OCI-LY1 (cell line): ENCODE results near the gene DFFB.

Experiments used
- H2AFZ ChIP-seq: fragments of 200-600 bp; sonication (generic), shearing (Covaris generic); 2 replicates; pipeline ENCODE4 v1.6.0; 2014; ENCODE audit warnings: antibody characterized with exemption, mild to moderate bottlenecking, low read length
- H3F3A ChIP-seq: fragments of 200-600 bp; sonication (generic), shearing (Covaris generic); 2 replicates; pipeline ENCODE4 v1.6.0; 2014; ENCODE audit warnings: mild to moderate bottlenecking, antibody characterized with exemption, low read length, moderate library complexity; ENCODE audit not compliant: insufficient read depth
- H3K27ac ChIP-seq: fragments of 200-600 bp; sonication (generic); 2 replicates; pipeline ENCODE4 v1.5.1; 2014; ENCODE audit warnings: low read length, mixed run types, mild to moderate bottlenecking, low read depth; ENCODE audit not compliant: poor library complexity, severe bottlenecking
- H3K27me3 ChIP-seq: fragments of 200-600 bp; sonication (generic); 2 replicates; pipeline ENCODE4 v1.6.0; 2014; ENCODE audit warnings: antibody characterized with exemption, mild to moderate bottlenecking, low read length, moderate library complexity; ENCODE audit not compliant: insufficient read depth
- H3K36me3 ChIP-seq: fragments of 200-600 bp; sonication (generic); 2 replicates; pipeline ENCODE4 v1.6.1; 2014; ENCODE audit warnings: mild to moderate bottlenecking, antibody characterized with exemption, low read length, moderate library complexity, mixed read lengths; ENCODE audit not compliant: insufficient read depth
- H3K4me1 ChIP-seq: fragments of 200-600 bp; sonication (generic); 2 replicates; pipeline ENCODE4 v1.5.1; 2014; ENCODE audit warnings: mild to moderate bottlenecking, low read length, moderate library complexity; ENCODE audit not compliant: insufficient read depth, severe bottlenecking
- H3K4me2 ChIP-seq: fragments of 200-600 bp; sonication (generic), shearing (Covaris generic); 2 replicates; pipeline ENCODE4 v1.6.1; 2014; ENCODE audit warnings: low read length
- H3K4me3 ChIP-seq: fragments of 200-600 bp; sonication (generic); 2 replicates; pipeline ENCODE4 v1.5.1; 2014; ENCODE audit warnings: low read length, low read depth, mild to moderate bottlenecking, mixed read lengths; ENCODE audit not compliant: poor library complexity, severe bottlenecking
- H3K79me2 ChIP-seq: fragments of 200-600 bp; shearing (Covaris generic); 2 replicates; pipeline ENCODE4 v1.6.1; 2016; ENCODE audit warnings: mixed run types, low read length, mixed read lengths; ENCODE audit not compliant: insufficient read depth
- H3K9ac ChIP-seq: fragments of 200-600 bp; sonication (generic), shearing (Covaris generic); 2 replicates; pipeline ENCODE4 v1.6.1; 2014; ENCODE audit warnings: mild to moderate bottlenecking, low read length, mixed read lengths
- H3K9me2 ChIP-seq: fragments of 200-600 bp; sonication (generic), shearing (Covaris generic); 2 replicates; pipeline ENCODE4 v1.6.1; 2014; ENCODE audit warnings: low read depth, mild to moderate bottlenecking, low read length, mixed read lengths
- H3K9me3 ChIP-seq: fragments of 200-600 bp; shearing (Covaris generic); 2 replicates; pipeline ENCODE4 v1.6.1; 2014; ENCODE audit warnings: low read length, mixed read lengths
- H4K20me1 ChIP-seq: fragments of 200-600 bp; sonication (generic), shearing (Covaris generic); 2 replicates; pipeline ENCODE4 v1.6.0; 2016; ENCODE audit warnings: mild to moderate bottlenecking, low read length; ENCODE audit not compliant: insufficient read depth
- CTCF ChIP-seq: fragments of 200-600 bp; sonication (generic), shearing (Covaris generic); IDR thresholded peaks from 2 replicates; pipeline ENCODE4 v1.5.1; 2017; ENCODE audit warnings: mild to moderate bottlenecking, antibody characterized with exemption, low read length, moderate library complexity, mixed read lengths
- EZH2 ChIP-seq: fragments of 200-600 bp; sonication (generic), shearing (Covaris generic); IDR thresholded peaks from 2 replicates; pipeline ENCODE4 v1.8.0; 2017; ENCODE audit warnings: borderline replicate concordance, mixed run types, mild to moderate bottlenecking, antibody characterized with exemption, low read length, moderate library complexity, mixed read lengths

DFFB gene

DNA sequence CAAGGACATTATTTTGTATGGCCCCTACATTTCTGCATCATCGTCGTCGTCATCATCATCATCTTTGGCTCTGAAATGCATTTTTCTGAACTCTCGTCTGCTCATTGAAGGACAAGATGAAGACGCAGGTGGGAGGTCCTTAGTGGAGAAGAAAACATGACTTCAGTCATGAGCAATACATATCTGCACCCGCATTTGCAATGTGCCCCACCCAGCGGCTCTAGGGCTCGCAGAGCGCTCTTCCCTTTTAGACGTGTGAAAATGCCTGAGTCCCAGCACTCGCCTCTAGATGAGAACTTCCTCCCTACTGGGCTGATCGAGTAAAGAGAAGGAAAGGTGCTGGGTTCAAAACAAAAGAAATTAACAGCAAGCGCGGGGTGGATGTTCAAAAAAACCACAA, 32.7 kb downstream of the DFFB start:
- peaks cover 5% of the 10 kb centered on the region; the same call in 1 of the 2 replicates for H3K79me2 ChIP-seq
- H3K4me1 ChIP-seq = peaks cover 8% of the 10 kb centered on the region
- H3K9ac ChIP-seq = no peak overlapping the region
- no peak overlapping the region for H3K4me2 ChIP-seq
- no peaks in the 10 kb centered on the region for H3K27me3 ChIP-seq
- H3K9me3 ChIP-seq = no peaks in the 10 kb centered on the region
- H4K20me1 ChIP-seq = no peaks in the 10 kb centered on the region
- no peak overlapping the region for H3K27ac ChIP-seq
- H2AFZ ChIP-seq = no peak overlapping the region
- no peak overlapping the region for H3K4me3 ChIP-seq
- TF ChIP-seq CTCF (no peak), EZH2 (no peak)
- no peaks in the 10 kb centered on the region for H3F3A ChIP-seq
- no peaks in the 10 kb centered on the region for H3K9me2 ChIP-seq
- H3K36me3 ChIP-seq = peaks cover 66% of the 10 kb centered on the region

DNA sequence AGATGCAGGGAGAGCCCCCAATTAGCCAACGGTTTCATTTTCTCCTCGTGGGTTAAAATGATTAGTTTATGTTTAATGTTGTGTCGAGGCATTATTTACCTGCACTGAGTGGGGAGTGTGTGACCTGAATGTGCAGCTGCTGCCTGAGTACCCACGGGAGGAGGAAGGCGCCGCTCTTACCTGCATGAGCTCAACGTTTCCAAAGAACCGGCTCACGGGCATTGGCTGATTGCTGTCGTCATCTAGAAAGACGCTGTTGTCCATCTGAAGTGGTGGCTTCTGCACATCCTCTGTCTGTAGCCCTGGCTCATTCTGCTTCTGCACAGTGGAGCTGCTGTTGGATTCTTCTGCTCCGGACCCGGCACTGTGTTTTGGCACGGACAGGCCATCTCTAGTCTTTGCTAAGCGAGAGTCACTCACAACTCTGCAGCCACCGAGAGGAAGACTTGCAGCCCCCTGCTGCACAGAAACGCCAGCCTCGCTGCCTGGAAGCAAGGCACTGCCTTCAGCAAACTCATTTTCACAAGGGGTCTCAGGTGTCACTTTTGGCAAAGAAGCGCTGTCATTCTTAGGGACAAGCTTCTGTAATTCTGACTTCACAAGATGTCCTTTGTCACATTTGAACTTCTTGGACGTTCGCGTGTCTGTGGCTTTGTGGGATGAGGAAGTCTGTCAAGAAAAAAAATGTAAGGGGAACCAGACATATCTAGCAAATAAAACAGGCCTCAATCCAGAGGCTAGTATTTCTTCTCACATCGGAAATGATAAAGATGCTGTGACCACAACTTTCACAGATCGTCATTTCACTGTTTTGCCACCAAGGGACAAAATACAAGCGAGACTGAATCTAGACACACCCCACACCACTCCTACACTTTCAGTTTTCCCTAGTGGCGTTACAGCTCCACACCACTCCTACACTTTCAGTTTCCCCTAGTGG, 33.4 kb downstream of the DFFB start:
- H3K36me3 ChIP-seq = peaks cover 66% of the 10 kb centered on the region
- H3K4me2 ChIP-seq = no peak overlapping the region
- H3K4me1 ChIP-seq = peaks cover 8% of the 10 kb centered on the region
- no peak overlapping the region for H3K4me3 ChIP-seq
- no peak overlapping the region for H2AFZ ChIP-seq
- no peaks in the 10 kb centered on the region for H3K9me3 ChIP-seq
- peaks cover 5% of the 10 kb centered on the region; the same call in 1 of the 2 replicates for H3K79me2 ChIP-seq
- no peak overlapping the region for H3K27ac ChIP-seq
- TF ChIP-seq CTCF = no peak
- no peaks in the 10 kb centered on the region for H3K27me3 ChIP-seq
- no peaks in the 10 kb centered on the region for H4K20me1 ChIP-seq
- no peaks in the 10 kb centered on the region for H3F3A ChIP-seq
- H3K9me2 ChIP-seq = no peaks in the 10 kb centered on the region
- no peak overlapping the region for H3K9ac ChIP-seq

GRCh38 chr1:3891329-3891865, 34.1 kb downstream of the DFFB start:
- no peaks in the 10 kb centered on the region for H3K9me2 ChIP-seq
- TF ChIP-seq EZH2 (no peak), CTCF (no peak)
- no peaks in the 10 kb centered on the region for H3F3A ChIP-seq
- peaks cover 64% of the 10 kb centered on the region for H3K36me3 ChIP-seq
- no peaks in the 10 kb centered on the region for H3K9me3 ChIP-seq
- no peak overlapping the region for H3K4me3 ChIP-seq
- H2AFZ ChIP-seq = no peak overlapping the region
- H3K4me1 ChIP-seq = peaks cover 8% of the 10 kb centered on the region
- no peak overlapping the region for H3K9ac ChIP-seq
- H3K27ac ChIP-seq = no peak overlapping the region
- no peaks in the 10 kb centered on the region for H4K20me1 ChIP-seq
- no peak overlapping the region for H3K4me2 ChIP-seq
- no peaks in the 10 kb centered on the region for H3K27me3 ChIP-seq
- peaks cover 6% of the 10 kb centered on the region; the same call in 1 of the 2 replicates for H3K79me2 ChIP-seq
